HepG2 (cell line): Measurements from ENCODE around the gene GRAMD1B.

Experiments used
- SP1 ChIP-seq, 2 experiments: fragments of 450-650 bp in 1 of 2; sonication (generic) in 1 of 2; formaldehyde crosslinking in 1 of 2; IDR thresholded peaks; 2 replicates each; pipeline versions ENCODE4 v1.4.0 to v1.6.1; 2016 to 2020; ENCODE audit warnings: missing genetic modification reagents in 1 of 2
- ZNF333 ChIP-seq: sonication (generic); formaldehyde crosslinking; IDR thresholded peaks from 2 replicates; pipeline ENCODE4 v1.4.0; 2020; ENCODE audit warnings: mild to moderate bottlenecking, missing genetic modification reagents, borderline replicate concordance

- no peak for TF ChIP-seq SP1 (IDR thresholded peaks at IDR 0.05)
- no peak for TF ChIP-seq SP1 (CRISPR knock-in tag; IDR thresholded peaks at IDR 0.05)
- TF ChIP-seq ZNF333 (CRISPR knock-in tag) = no peak
Observed at GRCh38 chr11:123532131-123532530, 102.1 kb downstream of the GRAMD1B start.
